ENCODE results near the gene TRAT1.

DNA sequence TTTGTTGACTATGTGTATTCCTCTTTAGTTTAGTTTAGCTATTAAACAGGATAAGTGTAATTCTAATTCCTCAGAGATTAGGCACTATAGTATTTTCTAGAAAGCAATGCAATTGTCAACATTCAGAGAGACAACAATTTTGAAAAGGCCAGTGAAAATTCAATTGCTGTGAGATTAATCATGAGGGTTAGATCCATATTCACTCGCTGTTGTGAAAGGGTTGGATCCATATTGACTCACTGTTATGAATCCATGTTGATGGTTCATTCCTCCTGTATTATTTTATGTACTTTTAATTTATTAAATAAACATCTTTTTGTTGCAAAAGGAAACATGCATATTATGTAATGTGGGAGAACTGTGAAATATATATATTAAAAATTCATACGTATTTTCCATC lies 641 bp downstream of the TRAT1 start:
- no peak for TF ChIP-seq ZBTB26 (CRISPR knock-in tag; IDR thresholded peaks at IDR 0.05; ENCODE audit: borderline replicate concordance)
- TF ChIP-seq GTF3A (CRISPR knock-in tag; conservative IDR thresholded peaks at IDR 0.05): no peak
- no peak for TF ChIP-seq USF2 (IDR thresholded peaks at IDR 0.05; ENCODE audit: low read depth, low read length)
- TF ChIP-seq USF2 (CRISPR knock-in tag; IDR thresholded peaks at IDR 0.05; ENCODE audit: borderline replicate concordance): no peak
- TF ChIP-seq, protein P1, sequence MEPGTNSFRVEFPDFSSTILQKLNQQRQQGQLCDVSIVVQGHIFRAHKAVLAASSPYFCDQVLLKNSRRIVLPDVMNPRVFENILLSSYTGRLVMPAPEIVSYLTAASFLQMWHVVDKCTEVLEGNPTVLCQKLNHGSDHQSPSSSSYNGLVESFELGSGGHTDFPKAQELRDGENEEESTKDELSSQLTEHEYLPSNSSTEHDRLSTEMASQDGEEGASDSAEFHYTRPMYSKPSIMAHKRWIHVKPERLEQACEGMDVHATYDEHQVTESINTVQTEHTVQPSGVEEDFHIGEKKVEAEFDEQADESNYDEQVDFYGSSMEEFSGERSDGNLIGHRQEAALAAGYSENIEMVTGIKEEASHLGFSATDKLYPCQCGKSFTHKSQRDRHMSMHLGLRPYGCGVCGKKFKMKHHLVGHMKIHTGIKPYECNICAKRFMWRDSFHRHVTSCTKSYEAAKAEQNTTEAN (CRISPR knock-in tag; conservative IDR thresholded peaks at IDR 0.05): no peak
- TF ChIP-seq, protein P2, sequence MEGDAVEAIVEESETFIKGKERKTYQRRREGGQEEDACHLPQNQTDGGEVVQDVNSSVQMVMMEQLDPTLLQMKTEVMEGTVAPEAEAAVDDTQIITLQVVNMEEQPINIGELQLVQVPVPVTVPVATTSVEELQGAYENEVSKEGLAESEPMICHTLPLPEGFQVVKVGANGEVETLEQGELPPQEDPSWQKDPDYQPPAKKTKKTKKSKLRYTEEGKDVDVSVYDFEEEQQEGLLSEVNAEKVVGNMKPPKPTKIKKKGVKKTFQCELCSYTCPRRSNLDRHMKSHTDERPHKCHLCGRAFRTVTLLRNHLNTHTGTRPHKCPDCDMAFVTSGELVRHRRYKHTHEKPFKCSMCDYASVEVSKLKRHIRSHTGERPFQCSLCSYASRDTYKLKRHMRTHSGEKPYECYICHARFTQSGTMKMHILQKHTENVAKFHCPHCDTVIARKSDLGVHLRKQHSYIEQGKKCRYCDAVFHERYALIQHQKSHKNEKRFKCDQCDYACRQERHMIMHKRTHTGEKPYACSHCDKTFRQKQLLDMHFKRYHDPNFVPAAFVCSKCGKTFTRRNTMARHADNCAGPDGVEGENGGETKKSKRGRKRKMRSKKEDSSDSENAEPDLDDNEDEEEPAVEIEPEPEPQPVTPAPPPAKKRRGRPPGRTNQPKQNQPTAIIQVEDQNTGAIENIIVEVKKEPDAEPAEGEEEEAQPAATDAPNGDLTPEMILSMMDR (CRISPR knock-in tag; IDR thresholded peaks at IDR 0.05): no peak
- TF ChIP-seq TAF1 (CRISPR knock-in tag; IDR thresholded peaks at IDR 0.05): no peak
- TF ChIP-seq MAFK (conservative IDR thresholded peaks at IDR 0.05 in 1 of 2, IDR thresholded peaks at IDR 0.05 in 1 of 2; ENCODE audit: low read length in 2 of 2): no peak
- TF ChIP-seq ZNF234 (CRISPR knock-in tag; conservative IDR thresholded peaks at IDR 0.05): no peak
- no peak for TF ChIP-seq CREB1 (IDR thresholded peaks at IDR 0.05)
- TF ChIP-seq CREB1 (CRISPR knock-in tag; IDR thresholded peaks at IDR 0.05): no peak
- TF ChIP-seq POLR2A (IDR thresholded peaks at IDR 0.05; ENCODE audit: insufficient read depth in 1 of 2, low read depth in 2 of 2, low read length in 2 of 2): no peak
- TF ChIP-seq ZNF883 (CRISPR knock-in tag; IDR thresholded peaks at IDR 0.05; ENCODE audit: not compliant biosample characterization): no peak
